GM18858 (cell line): ENCODE data around the gene CTNND2.

ENCODE experiments used
- ATAC-seq: cut with Tn5 transposase; IDR thresholded peaks from one replicate; pipeline ENCODE4 v1.9.1; 2021; ENCODE audit not compliant: unreplicated experiment

CTNND2 gene, protein sequence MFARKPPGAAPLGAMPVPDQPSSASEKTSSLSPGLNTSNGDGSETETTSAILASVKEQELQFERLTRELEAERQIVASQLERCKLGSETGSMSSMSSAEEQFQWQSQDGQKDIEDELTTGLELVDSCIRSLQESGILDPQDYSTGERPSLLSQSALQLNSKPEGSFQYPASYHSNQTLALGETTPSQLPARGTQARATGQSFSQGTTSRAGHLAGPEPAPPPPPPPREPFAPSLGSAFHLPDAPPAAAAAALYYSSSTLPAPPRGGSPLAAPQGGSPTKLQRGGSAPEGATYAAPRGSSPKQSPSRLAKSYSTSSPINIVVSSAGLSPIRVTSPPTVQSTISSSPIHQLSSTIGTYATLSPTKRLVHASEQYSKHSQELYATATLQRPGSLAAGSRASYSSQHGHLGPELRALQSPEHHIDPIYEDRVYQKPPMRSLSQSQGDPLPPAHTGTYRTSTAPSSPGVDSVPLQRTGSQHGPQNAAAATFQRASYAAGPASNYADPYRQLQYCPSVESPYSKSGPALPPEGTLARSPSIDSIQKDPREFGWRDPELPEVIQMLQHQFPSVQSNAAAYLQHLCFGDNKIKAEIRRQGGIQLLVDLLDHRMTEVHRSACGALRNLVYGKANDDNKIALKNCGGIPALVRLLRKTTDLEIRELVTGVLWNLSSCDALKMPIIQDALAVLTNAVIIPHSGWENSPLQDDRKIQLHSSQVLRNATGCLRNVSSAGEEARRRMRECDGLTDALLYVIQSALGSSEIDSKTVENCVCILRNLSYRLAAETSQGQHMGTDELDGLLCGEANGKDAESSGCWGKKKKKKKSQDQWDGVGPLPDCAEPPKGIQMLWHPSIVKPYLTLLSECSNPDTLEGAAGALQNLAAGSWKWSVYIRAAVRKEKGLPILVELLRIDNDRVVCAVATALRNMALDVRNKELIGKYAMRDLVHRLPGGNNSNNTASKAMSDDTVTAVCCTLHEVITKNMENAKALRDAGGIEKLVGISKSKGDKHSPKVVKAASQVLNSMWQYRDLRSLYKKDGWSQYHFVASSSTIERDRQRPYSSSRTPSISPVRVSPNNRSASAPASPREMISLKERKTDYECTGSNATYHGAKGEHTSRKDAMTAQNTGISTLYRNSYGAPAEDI (N-terminal part only)

DNA sequence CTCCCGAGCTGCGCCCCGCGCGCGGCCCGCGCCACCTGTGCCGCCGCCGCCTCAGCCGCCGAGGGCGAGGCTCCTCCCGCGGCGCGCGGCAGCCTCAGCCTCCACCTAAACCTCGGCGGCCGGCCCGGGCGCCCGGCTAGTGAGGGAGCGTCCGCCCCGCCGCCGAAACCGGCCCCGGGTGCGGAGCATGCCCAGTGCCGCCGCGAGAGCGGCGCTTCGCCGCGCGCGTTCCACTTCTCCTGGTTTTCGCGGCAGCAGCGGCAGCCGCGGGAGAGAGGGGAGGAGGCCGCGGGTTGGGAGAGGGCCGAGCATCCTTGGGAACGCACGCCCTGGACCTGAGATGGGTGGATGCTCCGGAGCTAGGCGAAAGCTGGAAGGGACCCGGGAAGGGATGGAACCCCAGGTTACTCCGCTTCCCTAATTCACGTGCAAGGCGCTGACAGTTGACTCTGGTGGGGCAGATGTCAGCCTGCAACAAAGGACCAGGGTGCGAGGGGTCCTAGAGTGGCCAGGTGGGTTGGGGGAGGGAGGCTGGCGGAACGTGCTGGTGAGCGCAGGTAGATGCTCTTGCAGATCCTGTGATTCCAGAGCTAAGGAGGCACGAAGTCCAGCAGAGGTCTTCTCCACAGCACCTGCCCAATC, at the start of gene CTNND2:
TSS of gene CTNND2 (minus strand) at position 182 of the 642 bp plus-strand sequence. CDS start 593 bp downstream, outside the sequence.
- no peak for ATAC-seq

- no peak for ATAC-seq
These were observed 42.1 kb upstream of the CTNND2 start for GRCh38 chr5:11946317-11946716.

DNA sequence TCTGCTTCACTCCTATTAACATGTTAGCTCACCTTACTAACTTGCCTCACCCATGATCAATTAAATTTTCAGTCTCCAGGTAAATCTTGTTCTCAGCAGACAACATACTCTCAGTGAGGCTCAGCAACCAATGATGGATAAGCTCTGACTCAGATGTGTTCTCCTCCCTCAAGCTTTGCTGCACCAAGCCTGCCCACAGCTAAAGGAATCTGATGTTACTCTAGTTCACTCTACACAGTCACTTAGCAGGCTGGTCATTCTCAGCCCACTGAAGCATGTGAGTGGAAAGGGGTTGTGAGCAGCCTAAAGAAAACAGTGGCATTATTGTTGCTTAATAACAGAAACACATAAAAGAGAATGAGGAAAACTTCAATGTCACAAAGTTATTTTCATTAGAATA, 37.3 kb upstream of the CTNND2 start:
- no peak for ATAC-seq

DNA sequence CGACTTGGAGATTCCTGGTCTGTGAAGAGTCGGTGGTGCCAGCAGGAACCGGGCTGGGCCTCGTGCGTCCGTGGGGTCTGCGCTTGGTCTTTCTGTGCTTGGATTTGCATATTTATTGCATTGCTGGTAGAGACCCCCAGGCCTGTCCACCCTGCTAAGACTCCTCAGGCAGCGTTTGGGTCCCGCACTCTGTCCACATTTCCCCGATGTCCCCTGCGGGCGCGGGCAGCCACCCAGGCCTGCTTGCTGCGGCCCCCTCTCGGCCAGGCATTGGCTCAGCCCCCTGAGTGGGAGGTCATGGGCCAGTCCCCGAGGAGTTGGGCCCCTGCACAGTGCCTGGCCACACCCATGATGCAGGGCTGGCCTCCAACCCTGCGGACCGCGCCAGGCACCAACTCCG, 27.4 kb upstream of the CTNND2 start:
- no peak for ATAC-seq

DNA sequence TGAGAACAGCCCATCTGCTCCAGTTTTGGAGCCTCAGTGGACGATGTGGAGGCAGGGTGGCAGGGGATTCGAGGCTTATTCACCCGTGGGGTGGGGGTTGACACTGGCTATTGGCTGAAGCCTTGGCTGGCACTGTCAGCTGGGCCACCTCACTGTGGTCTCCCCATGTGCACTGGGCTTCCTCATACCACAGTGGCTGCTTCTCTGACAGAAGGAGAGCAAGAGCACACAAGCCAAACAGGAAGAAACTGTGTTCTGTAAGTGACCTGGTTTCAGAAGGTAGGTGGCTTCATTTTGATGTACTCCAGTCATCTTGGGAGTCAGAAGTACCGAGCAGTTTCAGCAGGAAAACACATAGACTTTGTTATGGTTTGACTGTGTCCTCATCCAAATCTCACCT, 24.7 kb upstream of the CTNND2 start:
- no peak for ATAC-seq

DNA sequence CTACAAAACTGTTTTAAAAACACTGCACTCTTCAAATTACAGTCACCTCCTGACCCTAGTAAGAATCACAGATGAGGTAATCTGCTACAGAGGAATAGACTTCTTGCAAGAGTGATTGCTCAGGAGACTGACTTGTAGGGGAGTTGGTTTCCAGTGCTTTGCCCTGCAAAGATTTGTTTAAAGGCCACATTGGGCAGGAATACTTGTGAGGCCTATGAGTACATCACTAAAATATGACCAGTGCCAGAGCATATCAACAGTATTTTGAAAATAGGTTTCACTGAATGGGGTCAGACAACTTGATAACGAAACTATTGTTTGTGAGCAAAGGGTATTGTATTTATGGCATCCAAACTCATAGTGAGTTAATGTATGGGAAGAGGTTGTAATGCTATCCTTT, 21.5 kb upstream of the CTNND2 start:
- no peak for ATAC-seq

GRCh38 chr5:11922394-11922793, 18.1 kb upstream of the CTNND2 start:
- no peak for ATAC-seq

- ATAC-seq = no peak
These were observed 14.3 kb upstream of the CTNND2 start for GRCh38 chr5:11918463-11919045.

- no peak for ATAC-seq
These were observed 5.2 kb upstream of the CTNND2 start for GRCh38 chr5:11909471-11909870.

DNA sequence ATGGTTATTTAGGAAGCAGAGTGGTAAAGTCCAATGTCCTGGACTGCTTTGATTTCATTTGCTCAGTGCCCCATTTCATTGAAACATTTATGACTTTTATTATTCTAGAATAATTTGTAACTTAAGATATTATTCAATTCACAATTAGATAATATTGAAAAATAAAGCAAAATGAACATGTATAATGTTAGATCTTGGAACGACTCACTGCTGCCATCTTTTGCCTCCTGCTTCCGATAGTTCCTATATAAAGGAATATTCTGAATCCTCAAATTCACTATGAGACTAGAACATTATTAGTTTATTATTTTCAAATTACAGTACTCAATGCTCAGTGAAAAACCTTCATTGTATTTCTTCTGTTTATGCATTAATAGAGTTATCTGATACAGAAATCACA, 2.3 kb upstream of the CTNND2 start:
- no peak for ATAC-seq

DNA sequence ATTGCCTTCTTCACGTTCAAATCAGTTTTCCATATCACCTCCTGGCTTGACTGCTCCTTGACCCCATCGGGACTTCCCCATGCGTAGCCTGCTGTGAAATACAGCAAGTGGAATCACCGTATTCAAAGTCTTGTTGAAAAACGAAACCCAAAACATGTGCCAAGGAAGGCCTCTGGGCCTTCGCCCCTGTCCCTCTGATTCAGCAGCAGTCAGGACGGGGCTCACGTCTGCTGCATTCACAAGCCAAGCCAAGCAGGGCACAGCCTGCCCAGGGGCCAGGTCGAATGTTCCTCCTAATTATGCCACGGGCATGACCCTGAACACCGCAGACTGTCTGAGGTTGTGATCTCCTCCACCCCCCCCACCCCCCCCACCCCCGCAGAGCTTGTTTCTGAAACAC, 960 bp upstream of the CTNND2 start:
- no peak for ATAC-seq

GRCh38 chr5:11903614-11904264, 507 bp downstream of the CTNND2 start:
- ATAC-seq = no peak

DNA sequence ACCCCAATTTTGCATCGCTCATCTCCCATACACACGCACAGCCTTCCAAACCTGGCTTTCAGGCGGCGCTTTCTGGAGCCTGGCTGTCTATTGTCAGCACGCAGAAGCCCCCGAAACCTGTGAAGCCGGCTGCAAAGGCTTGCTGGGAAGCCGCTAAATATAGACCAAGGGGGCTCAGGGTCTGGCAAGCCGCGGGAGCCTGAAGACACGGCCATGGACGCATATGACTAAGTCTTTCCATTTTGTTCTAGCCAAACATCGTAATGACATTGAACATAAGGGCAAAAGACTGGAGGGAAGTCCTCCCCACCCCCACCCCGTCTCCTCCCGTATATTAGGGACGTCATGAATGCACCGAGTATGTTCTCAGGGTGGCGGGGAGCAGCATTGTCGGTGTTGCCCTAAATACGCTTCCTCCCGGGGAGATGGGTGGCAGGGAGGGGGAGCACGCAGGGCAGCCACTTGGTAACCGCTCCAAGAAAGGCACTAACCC, 1.1 kb downstream of the CTNND2 start:
- ATAC-seq = no peak

- no peak for ATAC-seq
These were observed 2.0 kb downstream of the CTNND2 start for GRCh38 chr5:11902201-11902619.

GRCh38 chr5:11898787-11899186, 5.5 kb downstream of the CTNND2 start:
- no peak for ATAC-seq

DNA sequence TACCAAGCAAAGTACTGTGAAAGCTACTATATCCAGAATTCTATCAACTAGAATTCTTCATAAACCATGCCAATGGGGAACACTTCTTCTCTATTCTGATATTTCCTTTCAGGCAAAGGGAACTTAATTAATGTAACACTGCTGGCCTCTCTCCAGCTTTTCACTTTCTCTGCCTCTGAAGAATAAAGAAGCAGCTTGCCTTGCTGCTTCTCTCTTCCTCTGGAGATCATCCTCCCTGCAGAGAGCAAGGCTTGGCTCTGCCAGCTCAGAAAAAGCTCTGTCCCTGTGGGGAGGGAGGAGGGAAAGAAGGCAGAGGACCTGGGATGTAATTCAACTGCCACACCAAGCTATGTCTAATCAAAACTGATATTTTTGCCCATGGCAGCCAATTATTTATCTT, 6.5 kb downstream of the CTNND2 start:
- ATAC-seq = no peak

DNA sequence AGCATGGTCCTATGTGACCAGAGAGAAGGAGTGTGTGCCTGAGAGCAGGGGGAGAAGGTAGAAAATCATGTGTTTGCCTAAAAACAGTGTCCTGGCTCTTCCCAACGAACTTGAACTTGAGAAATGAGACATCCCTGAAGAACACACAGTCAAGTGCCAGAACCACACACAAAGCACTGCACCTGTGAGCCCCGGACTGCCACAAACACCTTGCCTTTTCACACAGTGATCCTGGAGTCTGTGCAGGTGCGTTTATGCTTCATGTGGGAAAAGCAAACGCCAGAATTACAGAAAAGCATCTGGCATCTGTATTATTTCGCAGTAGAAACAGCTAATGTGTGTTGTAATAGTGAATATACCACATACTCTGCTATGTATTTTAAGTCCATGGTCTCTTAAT, 9.3 kb downstream of the CTNND2 start:
- no peak for ATAC-seq

DNA sequence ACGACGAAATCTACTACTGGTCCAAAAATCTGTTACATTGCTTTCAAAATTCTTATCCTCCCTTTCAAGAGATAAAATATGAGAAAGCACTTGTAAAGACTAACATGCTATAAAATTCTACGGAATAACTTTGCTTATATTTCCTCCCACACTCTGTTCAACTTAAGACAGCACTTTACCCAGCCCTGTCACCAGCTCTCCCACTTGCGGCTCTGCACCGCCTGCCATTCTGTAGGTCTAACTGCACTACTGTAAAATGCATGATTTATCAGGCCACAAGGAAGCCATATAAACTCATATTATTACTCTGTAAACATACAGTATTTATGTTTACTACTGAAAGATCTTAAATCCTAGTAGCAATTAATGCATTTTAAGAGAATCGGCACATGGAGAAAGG, 11.4 kb downstream of the CTNND2 start:
- ATAC-seq = no peak

- no peak for ATAC-seq
These were observed 13.5 kb downstream of the CTNND2 start for GRCh38 chr5:11890777-11891176.

DNA sequence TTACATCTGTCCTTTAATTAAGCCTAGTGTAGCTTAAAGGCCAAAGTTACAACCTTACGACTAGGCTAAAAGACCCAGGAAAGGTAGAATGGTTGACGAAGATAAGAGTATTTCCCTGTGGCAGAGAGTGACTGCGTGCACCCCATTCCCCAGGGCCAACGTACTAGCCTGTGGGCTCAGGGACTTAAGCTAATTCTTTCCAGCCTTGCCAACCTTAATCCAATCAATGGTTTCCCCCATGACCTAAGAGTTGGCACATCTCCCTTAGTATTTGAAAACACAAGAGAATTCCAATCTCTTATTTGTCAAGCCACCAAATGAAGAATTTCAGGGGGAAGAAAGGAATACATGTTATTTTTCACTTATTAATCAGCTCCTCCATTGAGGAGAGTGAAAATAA, 16.0 kb downstream of the CTNND2 start:
- ATAC-seq = no peak
